Activated CD8-positive, alpha-beta T cell treated with anti-CD3 and anti-CD28 coated beads for 36 hours (primary cell): Measurements from ENCODE around the gene ORC1. TPM values are rescaled to one million over a fixed set of nuclear protein-coding genes. Genes with fewer than 3 reads are reported as not detected.

Experiments used
- ATAC-seq: fragments of 200-7000 bp; cut with Tn5 transposase; one replicate; pipeline ENCODE4 v1.10.0; 2021; ENCODE audit warnings: mild to moderate bottlenecking, moderate library complexity
- CTCF ChIA-PET: fragments of 350-600 bp; sonication (Branson Sonifier 250); formaldehyde crosslinking; loops from one replicate; lab custom pipeline; 2021; ENCODE audit warnings: antibody characterized with exemption; lab: Charles Lee
- POLR2A ChIA-PET: fragments of 350-600 bp; sonication (Branson Sonifier 250); formaldehyde crosslinking; loops from one replicate; lab custom pipeline; 2021; ENCODE audit warnings: antibody characterized with exemption; lab: Charles Lee
- DNase-seq: peaks from one replicate; pipeline ENCODE4 v3.0.0-alpha.2; 2020
- H3K27ac Mint-ChIP-seq: one replicate; pipeline ENCODE4 v1.8.0; 2021; ENCODE audit warnings: mild to moderate bottlenecking, mixed read lengths
- H3K27me3 Mint-ChIP-seq: one replicate; pipeline ENCODE4 v1.8.0; 2021; ENCODE audit warnings: mixed read lengths
- H3K36me3 Mint-ChIP-seq: one replicate; pipeline ENCODE4 v1.8.0; 2021; ENCODE audit warnings: low read depth, mixed read lengths
- H3K4me1 Mint-ChIP-seq: one replicate; pipeline ENCODE4 v1.8.0; 2021; ENCODE audit warnings: low read depth, mixed read lengths
- H3K4me3 Mint-ChIP-seq: one replicate; pipeline ENCODE4 v1.8.0; 2021; ENCODE audit warnings: mild to moderate bottlenecking, moderate library complexity, mixed read lengths
- H3K9me3 Mint-ChIP-seq: one replicate; pipeline ENCODE4 v1.8.0; 2021; ENCODE audit warnings: mixed read lengths
- CTCF ChIP-seq: fragments of 200-600 bp; IDR thresholded peaks from one replicate; pipeline ENCODE4 v1.8.0; 2022; ENCODE audit warnings: antibody characterized with exemption, mild to moderate bottlenecking
- intact Hi-C: fragments of 100-400 bp; cut with micrococcal nuclease; formaldehyde crosslinking; loops from one replicate; pipeline ENCODE4 v1.10.0; 2022
- total RNA-seq, 2 experiments: library from RNA; stranded (reverse); gene quantifications; one replicate each; pipeline ENCODE4 v1.2.3, GENCODE V29; 2021

Gene ORC1
- total RNA-seq, 2 experiments from 2014 or later = 51.0 to 51.8 TPM

GRCh38 chr1:52355847-52356505 is 48.2 kb downstream of the ORC1 start:
- ChIA-PET POLR2A (interaction anchor here (1.0 kb wide), 1 partner anchor 10 kb away, joined by 3 read pairs; the partner anchor contains the start of gene CC2D1B), CTCF (no interaction called here)
- ATAC-seq (no peak), DNase-seq (no peak)
- H3K4me1 Mint-ChIP-seq = peaks cover 2% of the 10 kb centered on the region
- H3K27me3 Mint-ChIP-seq = no peaks in the 10 kb centered on the region
- no peak overlapping the region for H3K4me3 Mint-ChIP-seq
- H3K9me3 Mint-ChIP-seq = no peaks in the 10 kb centered on the region
- H3K27ac Mint-ChIP-seq = no peak overlapping the region
- intact Hi-C loops = no loop called here
- H3K36me3 Mint-ChIP-seq = peaks cover 38% of the 10 kb centered on the region
- no peak for TF ChIP-seq CTCF

DNA sequence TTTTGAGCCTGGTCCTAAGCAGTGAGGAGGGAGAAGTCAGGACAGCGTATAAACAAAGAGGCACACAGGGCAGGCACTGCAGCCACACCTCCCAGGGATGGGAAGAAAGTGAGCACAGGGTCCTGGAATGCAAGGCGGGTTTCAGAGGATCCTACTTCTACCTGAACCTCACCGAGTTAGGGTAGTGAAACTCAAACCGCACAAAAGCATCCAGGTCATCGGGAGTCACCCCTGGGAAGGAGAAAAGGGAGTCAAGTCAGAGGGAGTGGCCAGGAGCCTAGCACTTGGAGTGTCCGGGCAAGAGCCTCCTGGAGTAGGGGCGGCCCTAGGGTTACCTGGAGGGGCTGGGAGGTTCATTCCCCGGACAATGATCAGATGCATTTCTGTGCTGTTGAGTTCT is 48.8 kb downstream of the ORC1 start:
- ChIA-PET CTCF (no interaction called here), POLR2A (no interaction called here)
- intact Hi-C loops = no loop called here
- no peak for TF ChIP-seq CTCF
- Mint-ChIP-seq H3K27ac (no peak overlapping the region), H3K9me3 (no peaks in the 10 kb centered on the region), H3K27me3 (no peaks in the 10 kb centered on the region), H3K4me3 (no peak overlapping the region), H3K36me3 (peaks cover 37% of the 10 kb centered on the region), H3K4me1 (peaks cover 2% of the 10 kb centered on the region)
- DNase-seq (no peak), ATAC-seq (no peak)

- ATAC-seq (no peak), DNase-seq (no peak)
- intact Hi-C loops = no loop called here
- no peaks in the 10 kb centered on the region for H3K27me3 Mint-ChIP-seq
- H3K9me3 Mint-ChIP-seq = no peaks in the 10 kb centered on the region
- peaks cover 27% of the 10 kb centered on the region for H3K36me3 Mint-ChIP-seq
- POLR2A ChIA-PET = no interaction called here
- TF ChIP-seq CTCF = no peak
- CTCF ChIA-PET = no interaction called here
- H3K4me3 Mint-ChIP-seq = no peak overlapping the region
- H3K27ac Mint-ChIP-seq = peak overlapping the region; percentile 44
- peaks cover 2% of the 10 kb centered on the region for H3K4me1 Mint-ChIP-seq
These were observed 51.5 kb downstream of the ORC1 start for GRCh38 chr1:52352690-52353089.

- DNase-seq (no peak), ATAC-seq (peak; percentile 30)
- ChIA-PET POLR2A (interaction anchor here (0.9 kb wide), 2 partner anchors 12 to 16 kb away, joined by 3 to 4 read pairs; no protein-coding TSS in a partner anchor), CTCF (no interaction called here)
- H3K36me3 Mint-ChIP-seq = peaks cover 12% of the 10 kb centered on the region
- H3K9me3 Mint-ChIP-seq = no peaks in the 10 kb centered on the region
- no peaks in the 10 kb centered on the region for H3K4me1 Mint-ChIP-seq
- H3K27ac Mint-ChIP-seq = peak overlapping the region; percentile 62
- no peak overlapping the region for H3K4me3 Mint-ChIP-seq
- H3K27me3 Mint-ChIP-seq = no peaks in the 10 kb centered on the region
- intact Hi-C loops = no loop called here
- no peak for TF ChIP-seq CTCF
These were observed 55.4 kb downstream of the ORC1 start for GRCh38 chr1:52348704-52349300.

DNA sequence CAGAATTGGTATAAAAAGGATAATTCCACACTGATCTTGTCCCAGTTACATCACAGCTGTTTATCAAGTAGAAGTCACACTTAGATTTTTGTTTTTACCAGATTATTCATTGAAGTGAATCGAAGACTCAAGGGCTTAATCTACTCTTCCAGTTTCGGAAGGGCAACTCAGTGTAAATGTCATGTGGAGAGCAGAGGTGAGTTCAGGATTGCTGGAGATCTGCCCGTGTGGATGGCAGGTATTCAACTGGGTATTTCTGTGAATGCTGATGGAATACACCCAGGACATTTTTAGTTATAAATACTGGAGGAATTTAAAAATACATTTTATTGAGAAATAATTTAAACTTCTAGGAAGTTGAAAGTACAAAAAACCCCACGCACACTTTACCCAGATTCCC is 57.6 kb downstream of the ORC1 start:
- TF ChIP-seq CTCF = no peak
- ATAC-seq = no peak
- intact Hi-C loops = no loop called here
- CTCF ChIA-PET = no interaction called here
- H3K36me3 Mint-ChIP-seq = peaks cover 3% of the 10 kb centered on the region
- DNase-seq = no peak
- no peaks in the 10 kb centered on the region for H3K9me3 Mint-ChIP-seq
- POLR2A ChIA-PET = no interaction called here
- no peak overlapping the region for H3K4me3 Mint-ChIP-seq
- no peaks in the 10 kb centered on the region for H3K4me1 Mint-ChIP-seq
- no peak overlapping the region for H3K27ac Mint-ChIP-seq
- H3K27me3 Mint-ChIP-seq = no peaks in the 10 kb centered on the region
